NB4 (cell line): ENCODE measurements around the gene SYP.

Source experiments
- DNase-seq: peaks from one replicate; pipeline ENCODE4 v3.0.0; 2010; ENCODE audit warnings: low read depth
- H3K4me3 ChIP-seq: one replicate; pipeline ENCODE4 v1.5.1; 2011; ENCODE audit warnings: mild to moderate bottlenecking, low read depth, low read length, moderate library complexity
- MYC ChIP-seq: IDR thresholded peaks from 2 replicates; pipeline ENCODE4 v1.6.1; 2011; ENCODE audit warnings: low read depth, low read length
- POLR2A ChIP-seq: IDR thresholded peaks from 2 replicates; pipeline ENCODE4 v1.6.1; 2011; ENCODE audit warnings: mild to moderate bottlenecking; ENCODE audit not compliant: insufficient read length; ENCODE audit errors: extremely low read depth
- TF ChIP-seq, protein P1 (sequence below): IDR thresholded peaks from 2 replicates; pipeline ENCODE4 v1.6.1; 2011; ENCODE audit warnings: low read depth, low read length
- TF ChIP-seq, protein P2 (sequence below): IDR thresholded peaks from one replicate; pipeline ENCODE4 v1.5.1; 2012; ENCODE audit warnings: low read depth, low read length

Gene SYP

DNA sequence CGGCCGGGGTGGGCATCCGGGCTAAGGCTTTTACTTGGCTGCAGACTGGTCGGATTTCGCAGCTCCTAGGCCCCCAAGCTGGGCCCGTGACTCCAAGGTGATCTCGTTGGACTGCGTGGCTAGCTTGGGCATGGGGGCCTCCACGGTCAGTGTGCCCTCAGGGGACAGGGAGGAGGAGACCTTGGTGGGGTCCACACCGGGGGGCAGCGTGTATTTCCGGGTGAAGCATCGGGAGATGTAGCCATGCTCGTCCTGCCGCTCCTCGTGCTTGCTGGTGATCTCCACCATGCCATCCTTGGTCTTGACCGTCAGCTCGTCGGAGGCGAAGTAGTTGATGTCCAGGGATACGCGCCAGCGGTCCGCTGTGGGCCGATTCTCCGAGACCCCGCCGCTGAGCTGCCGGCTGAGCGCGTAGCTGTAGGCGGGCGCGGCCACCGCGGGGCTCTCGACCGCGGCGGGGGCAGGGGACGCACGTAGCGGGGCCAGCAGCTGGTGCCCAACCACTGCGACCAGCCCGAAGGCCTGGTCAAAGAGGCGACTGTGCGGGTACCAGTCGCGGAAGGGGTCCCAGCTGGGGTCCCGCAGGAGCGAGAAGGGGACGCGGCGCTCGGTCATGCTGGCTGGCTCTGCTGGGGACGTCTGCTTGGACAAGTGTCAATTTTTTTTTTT, 34.0 kb upstream of the SYP start:
- H3K4me3 ChIP-seq: no peak overlapping the region
- no peak for DNase-seq
- TF ChIP-seq, protein P1, sequence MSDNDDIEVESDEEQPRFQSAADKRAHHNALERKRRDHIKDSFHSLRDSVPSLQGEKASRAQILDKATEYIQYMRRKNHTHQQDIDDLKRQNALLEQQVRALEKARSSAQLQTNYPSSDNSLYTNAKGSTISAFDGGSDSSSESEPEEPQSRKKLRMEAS: no peak
- no peak for TF ChIP-seq MYC
- TF ChIP-seq, protein P2, sequence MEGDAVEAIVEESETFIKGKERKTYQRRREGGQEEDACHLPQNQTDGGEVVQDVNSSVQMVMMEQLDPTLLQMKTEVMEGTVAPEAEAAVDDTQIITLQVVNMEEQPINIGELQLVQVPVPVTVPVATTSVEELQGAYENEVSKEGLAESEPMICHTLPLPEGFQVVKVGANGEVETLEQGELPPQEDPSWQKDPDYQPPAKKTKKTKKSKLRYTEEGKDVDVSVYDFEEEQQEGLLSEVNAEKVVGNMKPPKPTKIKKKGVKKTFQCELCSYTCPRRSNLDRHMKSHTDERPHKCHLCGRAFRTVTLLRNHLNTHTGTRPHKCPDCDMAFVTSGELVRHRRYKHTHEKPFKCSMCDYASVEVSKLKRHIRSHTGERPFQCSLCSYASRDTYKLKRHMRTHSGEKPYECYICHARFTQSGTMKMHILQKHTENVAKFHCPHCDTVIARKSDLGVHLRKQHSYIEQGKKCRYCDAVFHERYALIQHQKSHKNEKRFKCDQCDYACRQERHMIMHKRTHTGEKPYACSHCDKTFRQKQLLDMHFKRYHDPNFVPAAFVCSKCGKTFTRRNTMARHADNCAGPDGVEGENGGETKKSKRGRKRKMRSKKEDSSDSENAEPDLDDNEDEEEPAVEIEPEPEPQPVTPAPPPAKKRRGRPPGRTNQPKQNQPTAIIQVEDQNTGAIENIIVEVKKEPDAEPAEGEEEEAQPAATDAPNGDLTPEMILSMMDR: no peak
- TF ChIP-seq POLR2A: no peak

DNA sequence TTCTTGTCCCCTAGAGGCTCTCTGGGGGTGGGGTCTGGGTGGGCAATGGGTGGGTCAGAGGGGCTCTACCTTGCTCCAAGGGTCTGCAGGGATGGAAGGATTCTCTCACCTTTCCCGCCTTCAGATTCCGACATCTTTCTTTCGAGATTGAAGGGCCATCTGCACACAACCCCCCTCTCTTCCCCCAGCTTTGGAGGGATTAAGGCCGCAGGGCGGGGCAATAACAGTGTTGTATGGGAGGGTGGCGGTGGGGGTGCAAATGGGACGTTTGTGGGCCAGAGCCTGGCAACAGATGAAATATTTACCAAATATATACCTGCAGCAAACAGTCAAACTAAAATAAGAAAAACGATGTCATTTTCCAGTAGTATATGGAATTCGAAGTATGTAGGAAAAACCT, 33.2 kb upstream of the SYP start, which contains the start of gene CACNA1F:
TSS of gene CACNA1F (minus strand) at position 165 of the 400 bp plus-strand sequence. CDS start at position 134, 31 bp downstream.
- TF ChIP-seq MYC (no peak), POLR2A (no peak)
- TF ChIP-seq, protein P1: no peak
- TF ChIP-seq, protein P2: no peak
- no peak for DNase-seq
- no peak within 1 kb of the TSS for H3K4me3 ChIP-seq

DNA sequence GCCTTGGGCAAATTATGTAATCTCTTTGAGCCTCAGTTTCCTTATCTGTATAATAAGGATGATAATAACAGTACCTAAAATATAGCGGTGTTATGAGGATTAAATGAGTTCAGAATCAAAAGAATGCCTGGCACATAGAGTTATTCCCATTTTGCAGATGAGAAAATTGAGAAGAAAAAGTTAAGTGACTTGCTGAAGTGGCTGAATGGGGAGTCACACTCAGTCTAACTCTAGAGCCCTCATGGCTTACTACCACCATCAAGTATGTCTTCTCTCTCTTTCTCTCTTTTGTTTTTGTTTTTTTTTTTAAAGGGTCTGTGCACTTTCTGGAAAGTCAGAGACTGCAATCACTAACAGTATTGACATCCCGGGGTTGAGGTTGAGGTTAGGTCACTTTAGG, 32.5 kb upstream of the SYP start:
- DNase-seq: no peak
- TF ChIP-seq POLR2A (no peak), MYC (no peak)
- TF ChIP-seq, protein P1: no peak
- TF ChIP-seq, protein P2: no peak
- no peak overlapping the region for H3K4me3 ChIP-seq

DNA sequence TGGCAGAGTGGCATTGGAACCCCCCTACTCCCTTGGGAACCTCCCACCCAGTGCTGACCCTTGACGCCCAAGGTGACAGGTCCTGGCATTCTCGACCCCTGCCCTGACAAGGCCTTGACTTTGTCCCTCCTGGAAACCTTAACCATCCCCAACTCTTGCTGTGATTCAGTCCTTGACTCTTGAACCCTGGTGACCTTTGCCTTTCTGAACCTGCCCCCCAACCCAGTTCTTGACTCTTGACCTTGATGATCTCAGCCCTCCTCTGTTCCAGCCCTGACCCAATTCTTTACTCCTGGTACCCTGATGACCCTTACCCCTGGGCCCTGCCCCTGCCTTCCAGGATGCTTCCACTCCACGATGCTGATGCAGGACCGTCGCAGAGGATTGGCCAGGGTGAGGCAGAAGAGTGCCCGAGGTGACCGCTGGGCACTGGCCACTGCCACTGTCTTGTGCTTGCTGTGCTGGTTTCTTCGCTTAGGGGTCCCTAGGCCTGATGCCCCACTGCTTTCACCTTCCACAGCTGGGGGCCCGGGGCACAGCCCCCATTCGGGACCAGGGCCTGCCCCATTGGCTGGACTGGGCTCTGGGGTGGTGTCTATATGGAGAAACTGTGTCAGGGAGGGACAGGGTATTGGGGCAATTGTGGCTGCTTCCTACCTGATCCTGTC, 31.5 kb upstream of the SYP start:
- DNase-seq: no peak
- TF ChIP-seq, protein P2: no peak
- TF ChIP-seq POLR2A (no peak), MYC (no peak)
- no peak overlapping the region for H3K4me3 ChIP-seq

DNA sequence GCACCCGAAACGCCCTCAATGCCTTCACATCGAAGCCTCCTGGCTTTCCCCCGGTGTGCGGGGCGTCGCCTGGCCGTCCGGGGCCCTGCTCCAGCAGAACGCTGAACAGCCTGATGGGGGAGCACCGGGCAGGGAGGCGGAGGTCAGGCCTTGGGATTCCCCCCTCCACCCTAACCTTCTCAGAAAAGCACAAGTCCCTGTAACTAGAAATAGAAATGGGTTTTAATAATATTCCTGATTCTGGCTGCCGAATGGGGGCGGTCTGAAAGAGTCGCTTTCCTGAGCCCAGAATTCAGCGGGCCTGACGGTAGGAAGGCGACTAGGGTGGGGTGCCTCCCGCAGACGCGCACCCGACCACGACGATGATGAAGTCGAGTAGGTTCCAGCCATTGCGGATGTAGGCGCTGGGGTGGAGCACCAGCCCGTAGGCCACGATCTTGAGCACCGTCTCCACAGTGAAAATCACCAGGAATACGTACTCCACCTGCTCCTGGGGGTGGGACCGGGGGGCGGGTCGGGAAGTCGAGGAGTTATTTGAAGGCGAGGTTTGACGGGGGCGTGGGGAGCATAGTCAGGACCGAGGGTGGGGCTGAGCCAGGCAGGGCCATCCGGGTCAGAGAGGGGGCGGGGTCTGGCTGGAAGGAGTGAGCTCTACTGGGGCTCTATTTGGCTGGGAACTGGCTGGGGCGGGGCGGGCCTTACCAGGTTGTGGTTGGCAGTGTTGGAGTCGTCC, 30.7 kb upstream of the SYP start:
- TF ChIP-seq MYC: no peak
- TF ChIP-seq, protein P1: no peak
- TF ChIP-seq POLR2A: no peak
- TF ChIP-seq, protein P2: no peak
- no peak overlapping the region for H3K4me3 ChIP-seq
- no peak for DNase-seq
